GM19438 (cell line): ENCODE results near the gene CDC25C.
"Not testable (repeated sequence)": the region's sequence is repeated elsewhere in the genome, so short reads cannot be mapped to it uniquely, and the experiment has no call there.

Source experiments
- ATAC-seq: cut with Tn5 transposase; IDR thresholded peaks from one replicate; pipeline ENCODE4 v1.9.1; 2021; ENCODE audit warnings: low read depth; ENCODE audit not compliant: unreplicated experiment

Gene CDC25C

GRCh38 chr5:138282920-138283742, 48.5 kb downstream of the CDC25C start:
- ATAC-seq, result no peak

- ATAC-seq, result no peak
Measured at GRCh38 chr5:138280915-138281314, 50.7 kb downstream of the CDC25C start.

- no peak for ATAC-seq
Measured at GRCh38 chr5:138276402-138277054, 55.1 kb downstream of the CDC25C start.

GRCh38 chr5:138275895-138276294, 55.7 kb downstream of the CDC25C start:
- no peak for ATAC-seq

- no peak for ATAC-seq
Measured at GRCh38 chr5:138275379-138275782, 56.2 kb downstream of the CDC25C start.

- no peak for ATAC-seq
Measured at GRCh38 chr5:138274189-138274853, 57.3 kb downstream of the CDC25C start, which contains the start of gene GFRA3. TSS of gene GFRA3 (minus strand) at chr5:138274621. CDS start at chr5:138274424, 197 bp downstream.

- no peak for ATAC-seq
Measured at GRCh38 chr5:138273834-138274188, 57.8 kb downstream of the CDC25C start.

GRCh38 chr5:138272681-138273080, 58.9 kb downstream of the CDC25C start:
- ATAC-seq, result no peak

GRCh38 chr5:138271281-138271680, 60.3 kb downstream of the CDC25C start:
- no peak for ATAC-seq

- ATAC-seq, result no peak
Measured at GRCh38 chr5:138264183-138264582, 67.4 kb downstream of the CDC25C start.

GRCh38 chr5:138263581-138263980, 68.0 kb downstream of the CDC25C start:
- no peak for ATAC-seq

GRCh38 chr5:138258704-138259292, 72.8 kb downstream of the CDC25C start:
- no peak for ATAC-seq

GRCh38 chr5:138257583-138257982, 74.0 kb downstream of the CDC25C start:
- no peak for ATAC-seq

- ATAC-seq, result no peak
Measured at GRCh38 chr5:138252944-138253343, 78.7 kb downstream of the CDC25C start.

GRCh38 chr5:138247800-138248199, 83.8 kb downstream of the CDC25C start:
- not testable (repeated sequence) for ATAC-seq

- no peak for ATAC-seq
Measured at GRCh38 chr5:138246822-138247221, 84.8 kb downstream of the CDC25C start.

GRCh38 chr5:138246334-138246733, 85.3 kb downstream of the CDC25C start:
- no peak for ATAC-seq

- no peak for ATAC-seq
Measured at GRCh38 chr5:138245717-138246116, 85.9 kb downstream of the CDC25C start.

GRCh38 chr5:138243794-138244193, 87.8 kb downstream of the CDC25C start:
- no peak for ATAC-seq

GRCh38 chr5:138241688-138242571, 89.7 kb downstream of the CDC25C start:
- no peak for ATAC-seq
